WI38 (cell line): ENCODE data around the gene MT2A.

Experiments
- H3K4me3 ChIP-seq: 2 replicates; pipeline ENCODE4 v1.5.1; 2011; ENCODE audit warnings: low read depth, mild to moderate bottlenecking, control low read depth, low read length
- TF ChIP-seq, protein P1 (sequence below): IDR thresholded peaks from 2 replicates; pipeline ENCODE4 v1.5.1; 2012; ENCODE audit warnings: low read depth, mild to moderate bottlenecking, control low read depth, low read length

MT2A gene

DNA sequence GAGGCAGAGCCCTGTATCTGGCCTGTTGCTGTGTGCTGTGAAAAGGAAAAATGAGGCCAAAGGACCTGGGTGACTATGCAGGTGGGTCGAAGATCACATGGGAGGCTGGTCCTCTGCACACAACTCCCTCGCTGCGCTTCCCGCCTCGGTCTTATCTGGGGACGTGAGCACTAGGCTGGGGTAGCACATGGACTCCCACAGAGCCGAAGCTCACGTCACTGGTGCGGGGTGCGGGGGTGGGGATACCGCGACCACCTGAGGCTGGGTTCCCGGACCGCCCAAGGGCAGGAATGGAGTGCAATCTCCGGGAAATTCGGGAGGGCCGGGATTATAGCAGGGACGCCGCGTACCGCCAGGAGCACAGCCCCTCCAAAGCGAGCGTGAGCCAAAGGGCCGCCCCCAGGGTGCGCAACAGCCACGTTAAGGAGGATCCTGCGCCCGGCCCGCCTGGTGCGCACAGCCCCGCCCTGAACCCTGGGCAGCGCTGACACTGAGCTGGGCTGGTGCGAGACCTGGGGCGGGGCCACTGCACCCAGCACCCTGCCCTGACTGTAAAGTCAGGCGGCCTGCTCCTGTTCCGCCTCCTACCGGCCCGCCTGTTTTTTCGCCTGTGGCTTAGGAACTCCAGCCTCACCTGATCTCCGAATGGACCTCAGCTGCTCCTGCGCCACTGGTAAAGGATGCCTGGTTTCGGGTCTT lies 34.8 kb downstream of the MT2A start:
- no peak overlapping the region for H3K4me3 ChIP-seq
- TF ChIP-seq, protein P1, sequence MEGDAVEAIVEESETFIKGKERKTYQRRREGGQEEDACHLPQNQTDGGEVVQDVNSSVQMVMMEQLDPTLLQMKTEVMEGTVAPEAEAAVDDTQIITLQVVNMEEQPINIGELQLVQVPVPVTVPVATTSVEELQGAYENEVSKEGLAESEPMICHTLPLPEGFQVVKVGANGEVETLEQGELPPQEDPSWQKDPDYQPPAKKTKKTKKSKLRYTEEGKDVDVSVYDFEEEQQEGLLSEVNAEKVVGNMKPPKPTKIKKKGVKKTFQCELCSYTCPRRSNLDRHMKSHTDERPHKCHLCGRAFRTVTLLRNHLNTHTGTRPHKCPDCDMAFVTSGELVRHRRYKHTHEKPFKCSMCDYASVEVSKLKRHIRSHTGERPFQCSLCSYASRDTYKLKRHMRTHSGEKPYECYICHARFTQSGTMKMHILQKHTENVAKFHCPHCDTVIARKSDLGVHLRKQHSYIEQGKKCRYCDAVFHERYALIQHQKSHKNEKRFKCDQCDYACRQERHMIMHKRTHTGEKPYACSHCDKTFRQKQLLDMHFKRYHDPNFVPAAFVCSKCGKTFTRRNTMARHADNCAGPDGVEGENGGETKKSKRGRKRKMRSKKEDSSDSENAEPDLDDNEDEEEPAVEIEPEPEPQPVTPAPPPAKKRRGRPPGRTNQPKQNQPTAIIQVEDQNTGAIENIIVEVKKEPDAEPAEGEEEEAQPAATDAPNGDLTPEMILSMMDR, result no peak

DNA sequence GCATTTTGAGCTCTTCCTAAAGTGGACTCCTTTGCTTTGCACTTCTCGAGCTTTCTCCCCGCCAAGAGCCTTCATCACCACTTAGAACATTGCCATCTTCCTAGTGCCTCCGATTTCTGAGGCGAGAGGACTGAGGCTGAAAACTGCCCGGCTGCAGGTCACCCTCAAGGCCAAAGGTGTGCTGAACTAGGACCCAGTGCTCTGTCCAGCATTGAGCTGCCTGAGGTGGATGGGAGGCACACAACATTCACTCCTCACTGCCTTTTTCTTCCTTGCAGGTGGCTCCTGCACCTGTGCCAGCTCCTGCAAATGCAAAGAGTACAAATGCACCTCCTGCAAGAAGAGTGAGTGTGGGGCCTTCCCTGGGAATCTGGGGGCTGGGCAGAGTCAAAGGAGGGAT lies 35.4 kb downstream of the MT2A start:
- TF ChIP-seq, protein P1, result no peak

DNA sequence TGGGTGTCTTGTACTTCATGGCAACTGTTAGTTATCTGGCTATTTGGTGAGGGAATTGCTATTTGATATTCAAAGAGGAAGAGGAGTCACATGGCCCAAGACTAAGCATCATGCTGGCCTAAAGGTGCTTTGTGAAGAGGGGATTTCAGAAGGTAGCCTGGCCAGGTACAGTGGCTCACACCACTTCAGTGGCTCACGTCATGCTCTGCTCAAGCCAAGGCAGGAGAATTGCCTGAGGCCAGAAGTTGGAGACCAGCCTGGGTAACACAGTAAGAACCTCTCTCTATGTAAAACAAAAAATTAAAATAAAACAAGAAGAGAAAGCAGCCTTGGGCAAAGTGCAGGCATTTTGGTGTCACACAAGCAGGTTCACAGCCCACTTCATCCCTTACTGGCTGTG lies 36.9 kb downstream of the MT2A start:
- TF ChIP-seq, protein P1, result no peak
- no peak overlapping the region for H3K4me3 ChIP-seq

More for the DNA sequence above, 35.4 kb downstream of the MT2A start:
- no peak overlapping the region for H3K4me3 ChIP-seq

DNA sequence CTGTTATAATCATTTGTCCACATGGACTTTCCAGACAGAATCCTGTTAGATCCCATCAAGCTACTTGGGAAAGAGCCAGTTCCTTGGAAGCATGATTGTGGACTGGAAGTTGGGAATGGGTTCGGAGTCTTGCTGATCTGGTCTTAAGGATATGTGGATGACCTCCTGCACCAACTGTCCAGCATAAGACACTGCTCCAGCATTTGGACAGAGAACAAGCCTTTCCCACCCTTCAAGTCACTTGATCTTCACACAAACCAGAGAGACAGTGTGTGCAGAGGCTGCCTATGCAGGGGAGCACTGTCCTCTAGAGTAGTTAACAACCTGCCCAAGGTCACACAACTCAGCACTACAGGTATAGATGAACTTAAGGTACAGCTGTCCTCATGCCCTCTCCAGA lies 37.5 kb downstream of the MT2A start:
- TF ChIP-seq, protein P1, result no peak
- no peak overlapping the region for H3K4me3 ChIP-seq

DNA sequence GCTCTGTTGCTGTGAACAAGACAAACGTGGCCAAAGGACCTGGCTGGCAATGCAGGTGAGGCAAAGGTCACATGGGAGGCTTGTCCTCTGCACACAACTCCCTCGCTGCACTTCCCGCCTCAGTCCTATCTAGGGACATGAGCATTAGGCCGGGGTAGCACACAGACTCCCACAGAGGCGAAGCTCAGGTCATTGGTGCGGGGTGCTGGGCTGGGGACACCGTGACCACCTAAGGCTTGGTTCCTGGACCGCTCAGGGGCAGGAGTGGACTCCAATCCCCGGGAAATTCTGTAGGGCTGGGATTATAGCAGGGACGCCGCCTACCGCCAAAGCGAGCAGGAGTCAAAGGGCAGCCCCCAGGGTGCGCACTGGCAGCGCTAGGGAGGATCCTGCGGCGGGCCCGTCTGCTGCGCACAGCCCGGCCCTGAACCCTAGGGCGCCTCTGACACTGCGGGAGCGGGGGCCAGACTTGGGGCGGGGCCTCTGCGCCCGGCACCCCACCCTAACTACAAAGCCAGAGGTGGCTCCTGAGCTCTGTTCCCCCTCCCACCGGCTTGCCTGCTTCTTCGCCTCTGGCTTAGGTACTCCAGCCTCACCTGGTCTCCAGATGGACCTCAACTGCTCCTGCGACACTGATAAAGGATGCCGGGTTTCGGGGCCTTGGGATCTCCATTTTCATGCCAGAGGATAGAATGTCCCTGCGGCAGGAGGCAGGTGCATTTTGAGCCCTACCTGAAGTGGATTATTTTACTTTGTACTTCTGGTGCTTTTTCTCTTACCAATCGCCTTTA lies 39.5 kb downstream of the MT2A start:
- no peak overlapping the region for H3K4me3 ChIP-seq

DNA sequence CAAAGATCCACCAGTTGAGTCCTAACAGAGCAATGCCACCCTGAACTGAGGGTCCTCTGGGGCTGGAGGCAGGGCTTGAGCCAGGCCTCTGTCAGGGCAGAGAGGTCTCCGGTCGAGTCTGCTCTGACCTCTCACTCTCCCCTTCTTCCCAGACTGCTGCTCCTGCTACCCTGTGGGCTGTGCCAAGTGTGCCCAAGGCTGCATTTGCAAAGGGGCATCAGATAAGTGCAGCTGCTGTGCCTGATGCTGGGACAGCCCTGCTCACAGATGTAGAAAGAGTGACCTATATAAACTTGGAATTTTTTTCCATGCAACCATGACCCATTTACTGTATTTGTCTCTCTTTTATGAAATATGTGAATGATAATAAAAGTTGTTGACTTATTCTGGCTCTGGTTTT lies 40.9 kb downstream of the MT2A start:
- H3K4me3 ChIP-seq, result no peak overlapping the region

More for the DNA sequence above, 39.5 kb downstream of the MT2A start:
- TF ChIP-seq, protein P1, result no peak

More for the DNA sequence above, 40.9 kb downstream of the MT2A start:
- TF ChIP-seq, protein P1, result no peak
